Hematopoietic multipotent progenitor cell treated with erythropoietin and hydrocortisone succinate and interleukin-3 and kit ligand, for 15 days (in vitro differentiated cells): ENCODE data around the gene ALOXE3.
"Not testable (repeated sequence)": the region's sequence is repeated elsewhere in the genome, so short reads cannot be mapped to it uniquely, and the experiment has no call there.

Experiments used
- DNase-seq: peaks from one replicate; pipeline ENCODE4 v3.0.0-alpha.2; 2015; ENCODE audit warnings: low spot score

ALOXE3 gene

DNA sequence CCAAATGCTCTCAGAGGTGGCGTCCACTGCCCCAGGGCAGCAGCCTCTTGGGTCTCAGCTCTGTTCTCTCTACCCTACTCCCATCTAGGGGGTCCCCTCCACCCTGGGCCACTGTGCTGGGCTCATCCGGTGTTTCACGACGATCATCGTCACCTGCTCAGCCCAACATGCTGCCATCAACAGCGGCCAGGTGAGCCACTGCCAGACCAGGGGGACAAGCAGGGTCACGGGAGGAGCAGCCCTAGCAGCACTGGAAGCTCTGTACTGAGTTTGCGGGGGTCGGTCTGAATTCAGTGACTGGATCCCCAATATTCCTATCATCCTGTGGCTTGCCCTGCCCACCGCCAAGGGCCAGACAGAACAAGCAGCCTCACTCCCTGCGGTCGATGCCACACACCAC is 46.8 kb downstream of the ALOXE3 start:
- no peak for DNase-seq

GRCh38 chr17:8069587-8069860 is 48.8 kb downstream of the ALOXE3 start:
- no peak for DNase-seq

DNA sequence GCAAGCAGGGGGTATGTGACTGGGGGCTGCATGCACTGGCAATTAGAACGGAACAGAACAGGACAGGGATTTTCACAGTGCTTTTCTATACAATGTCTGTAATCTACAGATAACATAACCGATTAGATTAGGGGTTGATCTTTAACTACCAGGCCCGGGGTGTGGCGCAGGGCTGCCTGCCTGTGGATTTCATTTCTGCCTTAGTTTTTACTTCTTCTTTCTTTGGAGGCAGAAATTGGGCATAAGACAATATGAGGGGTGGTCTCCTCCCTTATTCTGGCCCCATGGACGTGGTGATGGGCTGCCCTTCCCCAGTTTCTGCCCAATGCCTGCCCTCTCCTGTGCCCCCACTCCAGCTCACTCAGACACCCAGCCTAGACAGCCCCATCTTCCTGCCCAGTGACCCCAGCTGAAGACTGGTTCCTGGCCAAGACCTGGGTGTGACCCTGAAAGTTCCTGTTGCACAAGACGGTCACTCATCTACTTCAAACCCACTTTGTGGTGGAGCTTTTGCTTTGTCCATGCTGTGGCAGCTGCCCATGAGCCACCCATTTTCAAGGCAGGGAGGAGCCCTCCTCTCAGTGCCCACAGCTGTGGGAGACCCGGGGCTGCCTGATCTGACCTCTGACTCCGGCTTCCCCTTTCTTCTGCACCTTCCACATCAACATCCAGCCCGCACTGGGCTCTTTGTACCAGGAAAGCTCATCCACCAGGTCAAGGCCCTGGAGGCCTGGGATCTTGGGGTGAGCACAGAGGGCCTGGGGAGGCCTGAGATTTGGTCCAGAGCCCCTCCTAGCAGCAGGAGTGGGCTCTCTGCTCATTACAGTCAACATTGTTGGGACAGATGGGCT is 49.4 kb downstream of the ALOXE3 start:
- no peak for DNase-seq

GRCh38 chr17:8067806-8068205 is 50.5 kb downstream of the ALOXE3 start:
- DNase-seq: no peak

GRCh38 chr17:8066841-8067775 is 51.2 kb downstream of the ALOXE3 start:
- no peak for DNase-seq

DNA sequence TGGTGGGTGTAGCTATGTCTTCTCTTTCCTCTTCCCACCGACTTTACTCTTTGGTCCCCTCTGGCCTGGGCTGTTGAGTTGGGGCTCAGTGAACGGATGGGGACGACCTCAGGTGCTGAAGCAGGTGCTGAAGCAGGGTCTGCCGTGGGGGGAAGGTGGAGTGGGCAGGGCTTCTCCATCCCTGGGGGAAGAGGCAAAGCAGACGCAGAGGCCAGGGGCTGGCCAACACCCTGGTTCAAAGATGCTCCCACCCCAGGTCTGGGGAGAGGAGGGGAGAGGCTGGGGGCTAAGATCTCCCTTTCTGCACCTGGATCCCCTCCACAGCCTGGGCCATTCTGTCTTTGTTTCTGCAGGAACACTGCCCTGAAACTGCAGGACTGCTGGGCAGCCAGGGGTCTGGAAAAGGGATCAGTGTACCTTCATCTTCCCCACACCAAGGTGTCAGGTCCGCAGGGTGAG is 53.7 kb downstream of the ALOXE3 start:
- no peak for DNase-seq

DNA sequence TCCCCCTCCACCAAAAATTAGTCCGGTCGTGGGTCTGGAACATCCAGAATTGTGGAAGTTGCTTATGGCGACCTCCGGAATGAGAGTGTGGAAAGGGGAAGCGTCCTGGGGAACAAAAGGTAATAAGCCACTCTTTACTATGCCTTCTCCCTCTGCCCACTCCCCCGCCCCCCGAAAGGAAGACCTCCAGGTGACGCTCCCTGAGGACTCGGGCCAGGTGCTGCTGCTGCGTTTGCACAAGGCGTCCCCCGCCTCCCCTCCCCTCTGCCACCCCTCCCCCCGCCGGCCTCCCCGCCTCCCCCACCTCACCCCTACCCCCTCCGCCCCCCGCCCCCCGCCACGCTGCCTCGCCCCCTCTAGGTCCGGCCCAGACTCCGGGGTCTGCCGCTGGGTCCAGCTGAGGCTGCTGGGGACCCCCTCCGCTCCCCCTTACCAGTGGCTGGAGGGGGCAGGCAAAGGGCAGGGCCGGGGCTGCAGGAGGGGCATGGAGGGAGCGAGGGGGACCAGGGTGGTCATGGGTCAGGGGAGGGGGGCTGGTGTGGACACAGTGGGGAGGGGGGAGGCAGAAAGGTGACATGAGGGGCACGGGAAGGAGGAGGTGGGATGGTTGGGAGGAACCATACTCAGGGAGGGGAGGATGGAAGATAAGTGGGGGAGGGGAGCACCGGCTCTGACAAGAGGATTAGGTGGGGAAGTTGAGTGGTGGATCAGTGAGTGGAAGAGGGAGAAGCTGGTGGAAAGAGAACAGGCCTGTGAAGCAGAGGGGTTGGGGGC is 54.4 kb downstream of the ALOXE3 start:
- DNase-seq: no peak

GRCh38 chr17:8062807-8063483 is 55.4 kb downstream of the ALOXE3 start:
- peak; percentile 65 for DNase-seq

GRCh38 chr17:8062435-8062806 is 55.9 kb downstream of the ALOXE3 start:
- peak; percentile 87 for DNase-seq

GRCh38 chr17:8061851-8062250 is 56.5 kb downstream of the ALOXE3 start:
- DNase-seq: not testable (repeated sequence)

GRCh38 chr17:8060274-8060673 is 58.0 kb downstream of the ALOXE3 start:
- DNase-seq: peak; percentile 86

- no peak for DNase-seq
Measured at GRCh38 chr17:8059131-8059530, 59.2 kb downstream of the ALOXE3 start.

GRCh38 chr17:8057691-8058114 is 60.6 kb downstream of the ALOXE3 start:
- peak; percentile 82 for DNase-seq

DNA sequence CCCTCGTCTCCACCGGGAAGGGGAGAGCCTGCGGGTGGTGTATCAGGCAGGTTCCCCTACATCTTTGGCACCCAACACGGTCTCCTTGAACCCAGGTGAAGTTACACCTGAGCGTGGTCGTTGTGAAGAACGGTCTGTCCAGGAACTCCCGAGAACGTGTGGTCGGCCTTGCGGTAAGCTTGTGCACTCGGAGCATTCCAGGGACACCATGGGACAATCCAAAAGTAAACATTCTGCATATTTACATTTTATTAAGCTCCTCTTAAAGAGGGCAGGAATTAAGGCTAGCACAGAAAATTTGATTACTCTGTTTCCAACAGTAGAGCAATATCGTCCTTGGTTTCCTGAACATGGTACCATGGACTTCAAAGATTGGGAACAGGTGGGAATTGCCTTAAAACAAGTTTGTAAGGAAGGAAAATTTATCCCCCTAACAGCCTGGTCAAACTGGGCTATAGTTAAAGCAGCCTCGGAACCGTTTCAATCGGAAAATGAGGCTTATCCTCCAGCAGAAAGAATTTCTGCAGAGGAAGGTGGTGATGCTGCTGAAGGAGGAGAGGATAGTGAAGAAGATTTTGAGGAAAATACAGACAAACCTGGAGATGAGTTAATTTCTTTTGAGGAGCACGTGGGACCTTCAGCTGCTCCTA is 61.2 kb downstream of the ALOXE3 start:
- no peak for DNase-seq

DNA sequence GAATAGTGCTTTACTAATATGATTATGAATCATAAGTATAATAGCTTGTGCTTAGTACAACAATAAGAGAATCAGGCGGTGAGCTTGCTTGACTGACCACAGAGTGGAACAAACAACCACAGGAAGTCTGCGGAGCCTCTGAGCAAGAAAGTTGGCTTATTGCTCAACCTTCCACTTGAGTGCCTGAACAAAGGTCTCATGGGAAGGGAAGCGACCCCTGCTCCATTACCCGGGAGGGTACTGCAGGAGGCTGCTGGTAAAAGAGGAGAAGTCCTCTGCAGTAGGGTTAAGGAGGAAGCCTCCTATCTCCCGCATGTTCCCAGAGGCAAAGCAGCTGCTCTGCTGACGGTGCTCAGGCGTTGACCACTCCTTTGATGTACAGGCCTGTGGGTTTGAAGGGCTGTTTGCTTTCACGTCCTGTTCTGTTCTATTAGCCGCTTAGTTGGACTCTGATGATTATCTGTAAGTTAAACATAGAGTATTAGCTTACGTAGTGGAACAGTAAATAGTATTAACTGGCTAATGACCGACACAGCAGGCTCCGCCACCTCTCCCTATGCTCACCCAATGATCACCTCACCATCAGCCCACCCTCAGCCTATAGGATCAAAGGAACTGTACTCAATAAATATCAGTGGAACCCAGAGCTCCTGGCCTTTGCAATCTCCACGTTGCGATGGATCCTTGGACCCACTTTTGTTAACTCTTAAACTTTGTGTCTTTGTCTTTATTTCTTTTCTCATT is 61.9 kb downstream of the ALOXE3 start:
- no peak for DNase-seq

- DNase-seq: no peak
Measured at GRCh38 chr17:8055851-8056231, 62.5 kb downstream of the ALOXE3 start.

GRCh38 chr17:8053600-8053999 is 64.7 kb downstream of the ALOXE3 start:
- DNase-seq: no peak

DNA sequence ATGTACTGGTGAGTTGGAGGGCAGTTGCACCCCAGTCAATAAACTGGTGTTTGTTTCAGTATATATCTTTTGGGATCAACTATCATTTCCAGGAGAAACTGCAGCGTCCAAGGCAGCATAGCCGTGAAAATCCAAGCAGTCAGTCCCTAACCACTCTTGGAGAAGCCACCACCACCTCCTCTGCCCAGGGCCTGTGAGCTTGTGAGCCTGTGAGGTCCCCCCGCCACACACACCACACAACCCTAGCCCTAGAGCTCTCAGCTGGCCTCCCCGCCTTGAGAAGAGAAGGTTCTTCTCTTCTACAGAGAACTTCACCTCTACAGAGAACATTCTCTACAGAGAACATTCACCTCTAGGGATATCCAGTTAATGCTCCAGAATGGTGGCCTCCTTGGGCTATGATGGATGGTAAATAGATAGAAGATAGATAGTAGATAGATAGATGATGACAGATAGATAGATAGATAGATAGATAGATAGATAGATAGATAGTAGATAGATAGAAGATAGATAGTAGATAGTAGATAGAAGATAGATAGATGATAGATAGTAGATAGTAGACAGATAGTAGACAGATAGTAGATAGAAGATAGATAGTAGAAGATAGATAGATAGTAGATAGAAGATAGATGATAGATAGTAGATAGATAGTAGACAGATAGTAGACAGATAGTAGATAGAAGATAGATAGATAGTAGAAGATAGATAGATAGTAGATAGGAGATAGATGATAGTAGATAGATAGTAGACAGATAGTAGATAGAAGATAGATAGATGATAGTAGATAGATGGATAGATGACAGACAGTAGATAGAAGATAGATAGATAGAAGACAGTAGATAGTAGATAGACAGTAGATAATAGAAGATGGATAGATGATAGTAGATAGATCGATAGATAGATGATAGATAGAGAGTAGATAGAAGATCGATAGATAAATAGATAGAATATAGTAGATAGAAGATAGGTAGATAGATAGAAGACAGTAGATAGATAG is 65.8 kb downstream of the ALOXE3 start:
- DNase-seq: no peak

DNA sequence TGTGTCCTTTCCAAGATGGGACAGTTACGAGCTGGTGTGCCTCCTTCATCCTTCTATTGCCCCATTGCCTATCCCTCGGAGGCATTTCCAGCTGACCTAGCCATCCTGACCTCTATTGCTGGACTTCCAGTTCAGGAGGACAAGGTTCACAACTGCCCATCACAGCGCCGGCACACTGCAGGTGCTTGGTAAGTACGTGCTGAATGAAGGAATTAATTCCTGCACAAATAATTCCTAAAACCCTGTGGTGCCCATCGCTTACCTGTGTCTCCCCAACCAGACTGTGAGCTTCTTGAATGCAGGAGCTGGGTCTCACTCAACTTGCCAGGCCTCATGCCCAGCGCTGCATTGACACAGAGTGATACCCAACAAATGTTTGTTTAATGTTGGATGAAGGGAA is 66.5 kb downstream of the ALOXE3 start:
- no peak for DNase-seq
